GM19324 (cell line): Measurements from ENCODE around the gene NAPB.

ENCODE experiments used
- ATAC-seq: cut with Tn5 transposase; IDR thresholded peaks from one replicate; pipeline ENCODE4 v1.9.1; 2021; ENCODE audit warnings: mild to moderate bottlenecking, moderate library complexity; ENCODE audit not compliant: unreplicated experiment, low FRiP score

Gene NAPB

GRCh38 chr20:23407781-23408464 lies 13.4 kb downstream of the NAPB start:
- peak; percentile 72 for ATAC-seq

DNA sequence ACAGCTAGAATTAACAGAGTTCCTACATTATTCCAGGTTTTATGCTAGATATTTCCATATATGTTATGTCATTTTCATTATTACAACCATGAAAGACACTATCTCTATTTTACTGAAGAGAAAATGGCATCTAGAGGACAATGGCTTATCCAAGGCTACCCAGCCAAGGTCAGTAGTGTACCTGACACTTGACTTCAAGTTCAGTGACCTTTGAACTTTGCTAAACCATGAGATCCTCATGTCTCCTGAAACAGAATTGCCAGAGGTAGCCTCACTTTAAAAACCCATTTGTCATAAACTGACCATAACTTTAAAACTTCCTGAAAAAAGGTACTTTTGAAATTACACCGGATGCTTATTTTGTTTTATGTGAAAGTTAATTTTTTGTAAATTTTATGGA lies 14.4 kb downstream of the NAPB start:
- ATAC-seq, result no peak

DNA sequence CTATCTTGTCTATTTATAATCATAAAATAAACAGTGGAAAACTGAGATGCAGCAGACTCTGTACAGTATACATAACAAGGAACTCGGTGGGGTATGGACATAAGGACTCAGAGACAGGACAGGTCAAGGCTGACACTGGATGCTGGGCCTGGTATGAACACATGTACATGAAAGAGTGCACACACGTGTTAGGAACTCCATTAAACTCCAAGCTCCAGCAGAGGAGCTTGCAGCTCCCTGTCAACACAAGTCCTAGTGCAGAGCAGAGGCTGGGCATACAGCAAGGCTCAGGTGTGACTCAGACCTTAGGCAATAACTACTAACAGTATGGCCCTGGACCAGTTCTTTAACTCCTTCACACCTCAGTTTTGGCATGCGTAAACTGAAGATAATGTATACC lies 17.1 kb downstream of the NAPB start:
- ATAC-seq, result no peak

- ATAC-seq, result no peak
These were observed 17.5 kb downstream of the NAPB start for GRCh38 chr20:23403751-23404150.

GRCh38 chr20:23401051-23401450 lies 20.2 kb downstream of the NAPB start:
- no peak for ATAC-seq

- ATAC-seq, result no peak
These were observed 21.6 kb downstream of the NAPB start for GRCh38 chr20:23399568-23400241.

GRCh38 chr20:23397961-23398360 lies 23.3 kb downstream of the NAPB start:
- ATAC-seq, result no peak

GRCh38 chr20:23396950-23397627 lies 24.2 kb downstream of the NAPB start:
- no peak for ATAC-seq

DNA sequence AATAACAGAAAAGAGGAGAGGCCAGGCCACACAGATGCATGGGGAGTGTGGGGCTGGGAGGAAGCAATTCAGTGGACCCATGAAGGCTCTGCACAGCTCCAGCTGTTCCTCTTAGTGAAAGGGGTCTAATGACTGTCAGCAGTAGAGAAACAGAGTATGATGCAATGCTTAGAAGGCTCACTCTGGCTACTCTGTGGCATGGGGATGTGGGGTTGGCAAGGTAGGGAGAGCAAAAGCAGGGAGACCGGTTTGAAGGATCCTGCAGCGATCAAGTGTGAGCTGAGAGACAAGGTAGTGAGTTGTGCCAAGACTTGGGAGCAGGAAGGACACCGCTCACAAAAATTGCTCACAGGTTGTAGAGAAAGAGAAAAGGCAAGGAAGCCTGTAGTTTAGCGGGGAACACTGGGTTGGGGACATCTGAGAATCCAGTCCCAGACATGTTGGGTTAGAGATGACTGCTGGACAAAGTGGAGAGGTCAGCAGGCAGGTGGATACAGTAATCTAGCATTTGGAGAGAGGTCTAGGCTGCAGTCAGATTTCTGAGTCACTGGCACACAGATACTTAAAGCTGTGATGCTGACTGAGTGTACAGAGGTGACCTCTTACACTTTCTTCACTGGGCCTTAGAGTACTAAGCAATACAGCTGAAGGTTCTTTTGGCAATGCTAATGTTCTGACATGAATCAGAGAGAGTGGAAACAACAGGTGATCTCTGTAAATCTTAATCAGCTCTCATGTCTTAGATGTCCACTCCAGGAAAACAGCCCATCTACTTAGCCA lies 27.1 kb downstream of the NAPB start:
- no peak for ATAC-seq

DNA sequence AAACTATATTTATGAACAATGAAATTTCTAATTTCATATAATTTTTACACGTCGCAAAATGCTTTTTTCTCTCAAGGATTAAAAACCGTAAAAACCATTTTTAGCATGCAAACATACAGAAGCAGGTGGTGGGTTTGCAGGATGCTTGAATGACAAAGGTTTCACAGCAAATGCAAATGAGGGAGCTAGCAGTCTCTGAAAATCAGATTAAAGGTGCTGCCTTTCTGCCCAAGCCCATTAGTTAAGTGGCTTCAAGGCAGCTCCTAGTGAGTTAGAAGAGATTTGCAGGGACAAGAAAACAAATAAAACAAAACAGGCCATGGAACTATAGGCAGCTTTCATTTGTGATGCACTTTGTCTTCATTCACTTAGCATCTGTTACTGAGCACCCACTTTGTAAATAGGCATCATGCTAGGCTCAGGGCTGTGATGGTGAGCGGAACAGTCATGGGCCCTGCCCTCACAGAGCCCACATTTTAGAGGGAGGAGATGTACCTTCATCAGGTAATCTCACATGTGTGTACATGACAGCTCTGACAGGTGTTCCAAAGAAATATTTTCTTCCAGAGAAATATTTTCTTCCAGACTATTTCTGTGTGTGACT lies 29.5 kb downstream of the NAPB start:
- ATAC-seq, result no peak

GRCh38 chr20:23390091-23390774 lies 31.1 kb downstream of the NAPB start:
- no peak for ATAC-seq

DNA sequence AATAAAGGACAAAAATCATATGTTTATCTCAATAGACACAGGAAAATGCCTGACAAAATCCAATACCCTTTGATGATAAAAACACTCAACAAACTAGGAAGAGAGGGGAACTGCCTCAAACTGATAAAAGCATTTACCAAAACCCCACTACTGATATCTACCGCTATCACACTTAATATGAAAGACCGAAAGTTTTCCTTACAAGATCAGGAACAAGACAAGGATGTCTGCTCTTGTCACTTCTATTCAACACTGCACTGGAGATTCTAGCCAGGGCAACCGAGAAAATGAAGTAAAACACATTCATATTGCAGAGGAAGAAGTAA lies 34.2 kb downstream of the NAPB start:
- ATAC-seq, result no peak

DNA sequence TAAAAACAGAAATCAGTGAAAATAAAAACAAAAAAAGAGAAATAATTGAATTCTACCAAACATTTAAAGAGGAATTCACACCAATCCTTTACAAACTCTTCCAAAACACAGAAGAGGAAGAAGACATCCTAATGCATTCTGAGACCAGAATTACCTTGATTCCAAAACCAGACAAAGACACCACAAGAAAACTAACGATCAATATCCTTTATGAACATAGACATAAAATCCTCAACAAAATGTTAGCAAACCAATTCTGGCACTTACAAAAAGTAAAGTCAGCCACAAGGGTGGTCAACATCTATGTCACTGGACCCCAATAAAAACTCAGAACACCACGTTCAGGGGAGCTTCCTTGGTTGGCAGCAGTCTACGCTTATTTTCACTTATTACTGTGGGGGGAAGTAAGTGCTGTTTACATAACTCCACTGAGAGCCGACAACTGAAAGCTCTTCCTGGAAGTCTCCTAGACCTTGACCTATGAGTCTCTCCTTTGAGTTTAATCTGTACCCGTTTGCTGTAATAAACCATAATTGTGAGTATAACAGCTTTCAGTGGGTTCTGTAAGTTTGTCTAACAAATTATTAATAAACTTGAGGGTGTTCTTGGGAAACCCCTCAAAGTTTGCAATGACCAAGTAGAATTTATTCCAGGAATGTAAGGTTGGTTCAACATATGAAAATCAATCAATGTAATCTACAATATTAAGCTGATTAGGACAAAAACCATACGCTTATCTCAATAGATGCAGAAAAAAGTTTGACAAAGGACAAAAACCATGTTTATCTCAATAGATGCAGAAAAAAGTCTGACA lies 34.8 kb downstream of the NAPB start:
- no peak for ATAC-seq

GRCh38 chr20:23381876-23382275 lies 39.4 kb downstream of the NAPB start:
- no peak for ATAC-seq

- ATAC-seq, result no peak
These were observed 41.5 kb downstream of the NAPB start for GRCh38 chr20:23379772-23380171.

DNA sequence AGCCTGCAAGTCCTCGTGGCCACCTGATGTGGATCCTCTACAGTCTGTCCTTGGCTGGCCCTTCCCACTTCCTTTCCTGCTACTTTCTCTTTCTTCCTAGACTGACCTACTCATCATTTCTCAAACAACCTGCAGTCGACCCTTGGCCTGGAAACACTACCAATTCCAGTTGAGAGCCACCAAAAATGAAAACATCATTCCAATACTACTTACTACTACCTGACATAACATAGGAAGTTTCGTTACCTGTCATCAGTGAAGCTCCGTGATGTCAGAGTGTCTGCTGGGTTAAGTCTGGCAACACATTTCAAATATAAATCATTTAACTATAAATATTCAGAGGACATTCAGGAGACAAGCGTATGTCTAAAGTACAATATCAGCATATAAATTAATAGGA lies 45.5 kb downstream of the NAPB start:
- no peak for ATAC-seq

DNA sequence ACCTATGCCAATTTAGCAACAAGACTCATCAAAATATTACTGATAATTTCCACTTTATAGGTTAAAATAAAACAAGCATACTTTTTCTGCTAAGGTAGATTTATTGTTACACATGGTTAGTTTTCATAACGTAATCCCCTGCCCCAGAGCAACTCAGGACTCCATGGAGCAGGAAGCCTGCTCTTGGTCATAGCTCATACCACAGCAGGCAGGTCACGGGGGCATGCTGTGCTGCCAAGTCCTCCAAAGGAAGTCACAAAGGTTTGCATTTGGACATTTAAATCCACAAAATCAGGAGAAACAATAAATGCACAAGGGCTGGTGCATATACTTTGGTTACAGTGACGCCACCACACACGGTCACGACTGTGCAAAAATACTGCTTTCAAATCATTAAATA lies 46.8 kb downstream of the NAPB start:
- ATAC-seq, result no peak

- no peak for ATAC-seq
These were observed 49.8 kb downstream of the NAPB start for GRCh38 chr20:23371496-23371895.

GRCh38 chr20:23370873-23371272 lies 50.4 kb downstream of the NAPB start:
- ATAC-seq, result no peak
